ENCODE measurements around the gene OLFML2B.

OLFML2B gene

GRCh38 chr1:161999301-162000052 is 24.2 kb downstream of the OLFML2B start:
- H3K4me2 ChIP-seq (ENCODE audit: low read depth, low read length, poor library complexity, severe bottlenecking), result no peak overlapping the region
- no peak for TF ChIP-seq CTCF (conservative IDR thresholded peaks at IDR 0.05; ENCODE audit: low read length)
- TF ChIP-seq EZH2phosphoT487 (IDR thresholded peaks at IDR 0.05; ENCODE audit: borderline replicate concordance), result no peak
- no peaks in the 10 kb centered on the region for H4K20me1 ChIP-seq (ENCODE audit: insufficient read depth, low read length, poor library complexity, severe bottlenecking)
- no peak overlapping the region for H3K9ac ChIP-seq (ENCODE audit: low read depth, low read length, poor library complexity, severe bottlenecking)
- H3K79me2 ChIP-seq (ENCODE audit: insufficient read depth, low read length), result no peaks in the 10 kb centered on the region
- no peaks in the 10 kb centered on the region for H3K9me2 ChIP-seq (replicated peaks; ENCODE audit: low read depth, low read length)
- H3F3A ChIP-seq (ENCODE audit: low read depth), result no peaks in the 10 kb centered on the region
- H3K36me3 ChIP-seq (ENCODE audit: insufficient read depth, low read length), result no peaks in the 10 kb centered on the region
- H3K9me3 ChIP-seq (ENCODE audit: insufficient read depth, low read depth, low read length), result no peaks in the 10 kb centered on the region
- peaks cover 27% of the 10 kb centered on the region for H3K4me1 ChIP-seq (ENCODE audit: insufficient read depth, low read length, poor library complexity, severe bottlenecking)
- peak overlapping the region; percentile 5; the same call in 1 of the 2 replicates for H2AFZ ChIP-seq (ENCODE audit: low read length)
- no peaks in the 10 kb centered on the region for H3K27me3 ChIP-seq (ENCODE audit: insufficient read depth, low read length, poor library complexity, severe bottlenecking)
- H3K4me3 ChIP-seq (ENCODE audit: low read length, poor library complexity, severe bottlenecking), result no peak overlapping the region

GRCh38 chr1:161998811-161999210 is 24.9 kb downstream of the OLFML2B start:
- H3K9ac ChIP-seq (ENCODE audit: low read depth, low read length, poor library complexity, severe bottlenecking), result no peak overlapping the region
- H4K20me1 ChIP-seq (ENCODE audit: insufficient read depth, low read length, poor library complexity, severe bottlenecking), result no peaks in the 10 kb centered on the region
- H3K9me3 ChIP-seq (ENCODE audit: insufficient read depth, low read depth, low read length), result no peaks in the 10 kb centered on the region
- no peaks in the 10 kb centered on the region for H3F3A ChIP-seq (ENCODE audit: low read depth)
- H3K4me2 ChIP-seq (ENCODE audit: low read depth, low read length, poor library complexity, severe bottlenecking), result no peak overlapping the region
- no peak overlapping the region for H3K4me3 ChIP-seq (ENCODE audit: low read length, poor library complexity, severe bottlenecking)
- no peaks in the 10 kb centered on the region for H3K79me2 ChIP-seq (ENCODE audit: insufficient read depth, low read length)
- no peak overlapping the region for H2AFZ ChIP-seq (ENCODE audit: low read length)
- H3K36me3 ChIP-seq (ENCODE audit: insufficient read depth, low read length), result no peaks in the 10 kb centered on the region
- TF ChIP-seq EZH2phosphoT487 (IDR thresholded peaks at IDR 0.05; ENCODE audit: borderline replicate concordance) (no peak), CTCF (conservative IDR thresholded peaks at IDR 0.05; ENCODE audit: low read length) (no peak)
- peaks cover 21% of the 10 kb centered on the region for H3K4me1 ChIP-seq (ENCODE audit: insufficient read depth, low read length, poor library complexity, severe bottlenecking)
- no peaks in the 10 kb centered on the region for H3K9me2 ChIP-seq (replicated peaks; ENCODE audit: low read depth, low read length)
- H3K27me3 ChIP-seq (ENCODE audit: insufficient read depth, low read length, poor library complexity, severe bottlenecking), result no peaks in the 10 kb centered on the region

- Histone ChIP-seq H3K9me3 (ENCODE audit: insufficient read depth, low read depth, low read length) (no peaks in the 10 kb centered on the region), H3K36me3 (ENCODE audit: insufficient read depth, low read length) (no peaks in the 10 kb centered on the region), H3K4me2 (ENCODE audit: low read depth, low read length, poor library complexity, severe bottlenecking) (no peak overlapping the region), H3K79me2 (ENCODE audit: insufficient read depth, low read length) (no peaks in the 10 kb centered on the region), H3K4me3 (ENCODE audit: low read length, poor library complexity, severe bottlenecking) (no peak overlapping the region), H3F3A (ENCODE audit: low read depth) (no peaks in the 10 kb centered on the region), H3K27me3 (ENCODE audit: insufficient read depth, low read length, poor library complexity, severe bottlenecking) (no peaks in the 10 kb centered on the region), H3K9ac (ENCODE audit: low read depth, low read length, poor library complexity, severe bottlenecking) (no peak overlapping the region), H3K4me1 (ENCODE audit: insufficient read depth, low read length, poor library complexity, severe bottlenecking) (peaks cover 4% of the 10 kb centered on the region), H2AFZ (ENCODE audit: low read length) (no peak overlapping the region), H3K9me2 (replicated peaks; ENCODE audit: low read depth, low read length) (no peaks in the 10 kb centered on the region), H4K20me1 (ENCODE audit: insufficient read depth, low read length, poor library complexity, severe bottlenecking) (no peaks in the 10 kb centered on the region)
- TF ChIP-seq CTCF (conservative IDR thresholded peaks at IDR 0.05; ENCODE audit: low read length) (no peak), EZH2phosphoT487 (IDR thresholded peaks at IDR 0.05; ENCODE audit: borderline replicate concordance) (no peak)
Observed at GRCh38 chr1:161997152-161997551, 26.5 kb downstream of the OLFML2B start.

Measured in Loucy (cell line).